Measurements from ENCODE around the gene KLHL6.
"Not testable (repeated sequence)": the region's sequence is repeated elsewhere in the genome, so short reads cannot be mapped to it uniquely, and the experiment has no call there.

The KLHL6 gene

DNA sequence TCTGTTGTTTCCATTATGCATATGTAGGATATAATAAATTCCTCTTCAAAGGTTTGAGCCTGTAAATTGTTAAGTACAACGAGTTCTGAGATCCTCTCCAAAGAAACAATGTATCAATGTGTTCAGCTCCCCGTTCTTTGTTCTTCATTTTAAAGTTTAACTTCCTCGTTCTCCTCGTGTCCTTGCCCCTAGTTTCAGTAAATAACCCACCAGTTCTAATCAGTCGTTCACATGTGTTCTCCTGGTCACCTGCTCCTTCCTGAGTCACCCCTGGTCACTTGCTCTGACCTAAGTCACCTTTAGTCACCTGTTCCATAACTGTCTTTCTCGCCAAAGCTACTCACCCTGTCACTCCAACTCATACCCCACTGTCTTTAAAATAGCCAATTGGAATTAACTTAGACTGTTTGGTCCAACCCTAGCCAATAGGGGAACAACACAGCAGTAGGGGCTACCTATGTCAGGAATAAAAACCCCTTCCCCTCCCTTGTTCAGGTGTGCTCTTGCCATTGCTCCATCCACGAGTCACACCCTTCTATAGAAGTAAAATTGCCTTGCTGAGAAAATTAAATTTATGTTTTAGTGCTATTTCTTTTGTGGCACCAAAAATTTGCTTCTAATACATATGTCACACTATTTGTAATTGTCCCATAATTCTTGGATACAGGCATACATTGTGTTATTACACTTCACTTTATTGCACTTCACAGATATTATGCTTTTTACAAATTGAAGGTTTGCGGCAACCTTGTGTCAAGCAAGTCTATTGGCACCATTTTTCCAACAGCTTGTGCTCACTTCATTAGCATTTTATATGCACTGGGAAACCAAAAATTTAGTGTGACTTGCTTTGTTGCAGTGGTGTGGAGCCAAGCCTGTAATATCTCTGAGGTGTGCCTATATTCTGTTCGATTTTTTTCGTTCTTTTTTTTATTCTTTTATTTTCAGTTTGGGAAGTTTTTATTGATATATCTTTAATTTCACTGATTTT is 111.8 kb downstream of the KLHL6 start:
- no peak for DNase-seq

DNA sequence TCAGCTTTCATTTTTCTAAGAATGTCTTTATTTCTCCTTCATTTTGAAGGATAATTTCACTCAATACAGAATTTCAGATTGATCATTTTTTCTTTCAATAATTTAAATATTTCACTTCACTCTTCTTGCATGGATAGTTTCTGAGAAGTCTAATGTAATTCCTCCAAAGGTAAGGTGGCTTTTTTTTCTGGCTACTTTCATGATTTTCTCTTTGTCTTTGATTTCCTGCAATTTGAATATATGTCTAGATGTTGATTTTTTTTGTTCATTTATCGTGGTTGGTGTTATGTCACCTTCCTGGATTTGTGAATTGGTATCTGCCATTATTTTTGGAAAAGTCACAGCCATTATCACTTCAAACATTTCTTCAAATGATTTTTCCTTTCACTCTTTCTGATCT is 112.5 kb downstream of the KLHL6 start:
- DNase-seq = no peak

DNA sequence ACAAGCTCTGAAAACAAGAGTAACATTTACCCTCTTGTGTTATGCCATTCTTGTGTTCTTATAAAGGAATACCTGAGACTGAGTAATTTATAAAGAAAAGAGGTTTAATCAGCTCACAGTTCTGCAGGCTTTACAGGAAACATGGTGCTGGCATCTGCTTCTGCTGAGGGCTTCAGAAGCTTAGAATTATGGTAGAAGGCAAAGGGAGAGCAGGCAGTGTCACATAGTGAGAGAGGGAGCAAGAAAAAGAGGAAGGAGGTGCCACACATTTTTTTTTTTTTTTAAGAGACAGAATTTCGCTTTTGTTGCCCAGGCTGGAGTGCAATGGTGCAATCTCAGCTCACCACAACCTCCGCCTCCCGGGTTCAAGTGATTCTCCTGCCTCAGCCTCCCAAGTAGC is 115.0 kb downstream of the KLHL6 start:
- DNase-seq = not testable (repeated sequence)

DNA sequence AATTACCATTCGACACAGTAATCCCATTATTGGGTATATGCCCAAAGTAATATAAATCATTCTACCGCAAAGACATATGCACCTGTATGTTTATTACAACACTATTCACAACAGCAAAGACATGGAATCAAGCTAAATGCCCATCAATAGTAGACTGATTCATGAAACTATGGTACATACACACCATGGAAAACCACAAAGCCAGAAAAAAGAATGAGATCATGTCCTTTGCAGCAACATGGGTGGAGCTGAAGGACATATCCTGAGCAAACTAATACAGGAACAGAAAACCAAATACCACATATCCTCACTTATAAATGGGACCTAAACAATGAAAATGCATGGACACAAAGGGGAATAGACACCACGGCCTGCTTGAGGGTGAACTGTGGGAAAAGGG is 116.0 kb downstream of the KLHL6 start:
- DNase-seq = no peak

DNA sequence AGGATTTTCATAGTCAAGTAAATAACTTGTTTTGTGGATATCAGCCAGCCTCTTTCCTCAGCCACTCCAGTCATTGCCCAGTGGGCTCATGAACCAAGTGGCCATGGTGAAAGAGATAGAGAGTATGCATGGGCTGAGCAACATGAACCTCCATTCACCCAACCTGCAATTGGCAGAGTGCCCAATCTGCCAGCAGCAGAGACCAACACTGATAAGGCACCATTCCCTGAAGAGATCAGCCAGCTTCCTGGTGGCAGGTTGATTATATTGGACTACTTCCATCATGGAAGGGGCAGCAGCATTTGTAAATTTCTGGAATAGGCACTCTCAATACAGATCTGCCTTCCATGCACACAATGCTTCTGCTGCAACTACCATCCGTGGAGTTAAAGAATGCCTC is 116.8 kb downstream of the KLHL6 start:
- no peak for DNase-seq

DNA sequence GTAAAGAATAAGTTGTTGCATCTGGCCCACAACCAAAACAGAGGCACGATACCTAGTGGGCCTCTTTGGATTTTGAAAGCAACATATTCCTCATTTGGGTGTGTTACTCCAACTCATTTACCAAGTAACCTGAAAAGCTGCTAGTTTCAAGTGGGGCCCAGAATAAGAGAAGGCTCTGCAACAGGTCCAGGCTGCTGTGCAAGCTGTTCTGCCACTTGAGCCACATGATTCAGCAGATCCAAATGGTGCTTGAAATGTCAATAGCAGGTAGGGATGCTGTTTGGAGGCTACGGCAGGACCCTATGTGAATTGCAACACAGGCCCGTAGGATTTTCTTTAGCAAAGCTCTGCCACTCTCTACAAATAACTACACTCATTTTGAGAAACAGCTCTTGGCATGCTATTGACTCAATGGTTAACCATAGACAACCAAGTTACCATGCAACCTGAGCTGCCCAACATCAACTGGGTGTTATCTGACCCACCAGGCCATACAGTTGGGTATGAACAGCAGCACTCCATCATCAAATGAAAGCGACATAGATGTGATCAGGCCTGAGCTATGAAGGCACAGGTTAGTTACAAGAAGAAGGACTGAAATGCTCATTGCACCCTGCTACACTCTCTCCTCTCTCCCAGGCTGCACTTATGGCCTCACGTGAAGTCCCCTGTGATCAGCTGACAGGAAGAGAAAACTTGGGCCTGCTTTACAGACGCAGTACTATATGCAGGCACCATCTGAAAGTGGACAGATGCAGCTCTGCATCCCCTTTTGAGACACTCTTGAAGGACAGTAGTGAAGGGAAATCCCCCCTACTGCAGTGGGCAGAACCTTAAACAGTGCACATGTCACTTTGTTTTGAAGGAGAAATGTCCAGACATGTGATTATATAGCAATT is 117.6 kb downstream of the KLHL6 start:
- no peak for DNase-seq
